Head of caudate nucleus (tissue), 42 donors: ENCODE results near the gene FOXI1.
A peak's percentile ranks its signal among the peaks of the same experiment; 100 is the strongest.
"Not testable (repeated sequence)": the region's sequence is repeated elsewhere in the genome, so short reads cannot be mapped to it uniquely, and the experiment has no call there.

ENCODE experiments used
- DNase-seq, 42 donors: peaks; one replicate each; pipeline versions ENCODE4 v3.0.0 to v3.0.0-alpha.2; 2020 to 2021; ENCODE audit warnings: mixed read lengths in 7 of 42
- intact Hi-C: fragments of 100-400 bp; cut with DNase I; formaldehyde crosslinking; loops from one replicate; pipeline ENCODE4 v1.15.0; 2022

FOXI1 gene

DNA sequence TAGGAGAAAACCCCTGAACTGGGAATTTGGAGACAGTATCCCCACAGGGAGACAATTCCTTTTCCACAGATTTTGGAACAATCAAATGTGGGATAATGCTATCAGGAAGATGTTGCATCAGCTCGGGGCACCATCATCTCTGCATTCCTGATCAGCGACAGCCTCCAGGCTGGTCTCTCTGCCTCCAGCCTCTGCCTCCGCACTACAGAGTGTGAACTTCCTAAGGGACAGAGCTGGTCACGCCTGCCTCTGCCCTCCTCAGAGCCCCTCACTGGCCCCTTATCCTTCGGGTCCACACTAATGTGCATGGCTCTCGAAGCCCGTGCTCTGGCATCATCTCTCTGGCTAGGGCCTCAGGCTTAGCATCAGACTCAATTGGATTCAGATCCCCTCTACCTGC, 8.6 kb downstream of the FOXI1 start:
- intact Hi-C loops = no loop called here
- peak in 2 of 42 donors; percentile 17 to 21 for DNase-seq

- intact Hi-C loops = no loop called here
- peak in 3 of 42 donors; percentile 2 to 5 (median 3) for DNase-seq
Observed at GRCh38 chr5:170115925-170116324, 10.2 kb downstream of the FOXI1 start.

DNA sequence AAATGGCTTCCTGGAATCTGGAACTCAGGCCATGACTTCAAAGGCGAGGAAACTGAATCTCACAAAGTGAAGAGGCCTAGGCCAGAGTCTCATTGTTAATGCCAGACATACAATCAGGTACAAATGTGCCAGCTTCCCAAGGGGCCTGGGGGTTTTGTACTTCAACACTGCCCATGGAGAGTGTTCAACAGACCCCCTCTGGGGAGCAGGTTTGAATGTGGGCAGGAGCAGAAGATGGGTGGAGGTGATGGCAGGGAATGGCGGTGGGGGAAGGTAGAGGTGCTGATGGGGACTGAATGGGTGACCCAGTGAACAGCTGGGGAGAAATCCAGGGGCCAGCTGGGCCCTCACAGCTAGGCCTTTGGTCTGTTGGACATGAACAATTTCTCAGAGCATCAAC, 12.0 kb downstream of the FOXI1 start:
- intact Hi-C loops = no loop called here
- DNase-seq = peak in 2 of 42 donors; percentile 13 to 24

DNA sequence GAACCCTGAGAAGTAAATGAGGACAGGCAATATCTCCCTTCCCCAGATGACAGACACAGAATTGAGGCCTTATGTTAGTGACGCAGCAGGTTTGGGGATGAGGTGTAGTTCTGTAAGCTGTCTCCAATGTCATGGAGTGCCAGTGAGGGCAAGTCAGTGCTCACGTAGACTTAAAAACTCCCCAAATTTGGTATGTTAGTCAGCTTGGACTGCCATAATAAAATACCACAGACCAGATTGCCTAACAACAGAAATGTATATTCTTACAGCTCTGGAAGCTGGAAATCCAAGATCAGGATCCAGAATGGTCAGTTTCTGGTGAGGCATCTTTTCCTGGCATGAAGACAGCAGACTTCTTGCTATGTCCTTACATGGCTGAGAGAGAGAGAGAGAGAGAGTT, 14.9 kb downstream of the FOXI1 start:
- DNase-seq = peak in 1 of 42 donors; percentile 9
- intact Hi-C loops = no loop called here

GRCh38 chr5:170121321-170121720, 15.6 kb downstream of the FOXI1 start:
- intact Hi-C loops = no loop called here
- peak in 1 of 42 donors; percentile 17 for DNase-seq

- intact Hi-C loops = no loop called here
- no peak for DNase-seq
Observed at GRCh38 chr5:170126061-170126460, 20.4 kb downstream of the FOXI1 start.

DNA sequence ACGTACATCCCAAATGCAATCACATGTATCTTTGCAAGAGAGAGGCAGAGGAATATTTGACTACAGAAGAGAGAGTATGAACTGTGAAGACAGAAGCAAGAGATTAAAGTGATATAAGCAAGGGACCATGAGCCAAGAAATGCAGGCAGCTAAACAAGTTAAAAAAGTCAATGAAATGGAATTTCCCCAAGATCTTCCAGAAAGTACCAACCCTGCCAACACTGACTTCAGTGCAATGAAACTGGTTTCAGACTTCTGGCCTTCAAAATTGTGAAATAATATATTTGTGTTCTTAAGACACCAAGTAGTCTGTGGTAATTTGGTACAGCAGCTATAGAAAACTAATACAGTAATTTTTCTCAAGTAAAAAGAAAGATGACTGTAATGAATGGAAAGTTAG, 20.9 kb downstream of the FOXI1 start:
- intact Hi-C loops = no loop called here
- DNase-seq = no peak

- intact Hi-C loops = no loop called here
- DNase-seq = peak in 2 of 42 donors; percentile 13 to 32
Observed at GRCh38 chr5:170131235-170131634, 25.5 kb downstream of the FOXI1 start.

DNA sequence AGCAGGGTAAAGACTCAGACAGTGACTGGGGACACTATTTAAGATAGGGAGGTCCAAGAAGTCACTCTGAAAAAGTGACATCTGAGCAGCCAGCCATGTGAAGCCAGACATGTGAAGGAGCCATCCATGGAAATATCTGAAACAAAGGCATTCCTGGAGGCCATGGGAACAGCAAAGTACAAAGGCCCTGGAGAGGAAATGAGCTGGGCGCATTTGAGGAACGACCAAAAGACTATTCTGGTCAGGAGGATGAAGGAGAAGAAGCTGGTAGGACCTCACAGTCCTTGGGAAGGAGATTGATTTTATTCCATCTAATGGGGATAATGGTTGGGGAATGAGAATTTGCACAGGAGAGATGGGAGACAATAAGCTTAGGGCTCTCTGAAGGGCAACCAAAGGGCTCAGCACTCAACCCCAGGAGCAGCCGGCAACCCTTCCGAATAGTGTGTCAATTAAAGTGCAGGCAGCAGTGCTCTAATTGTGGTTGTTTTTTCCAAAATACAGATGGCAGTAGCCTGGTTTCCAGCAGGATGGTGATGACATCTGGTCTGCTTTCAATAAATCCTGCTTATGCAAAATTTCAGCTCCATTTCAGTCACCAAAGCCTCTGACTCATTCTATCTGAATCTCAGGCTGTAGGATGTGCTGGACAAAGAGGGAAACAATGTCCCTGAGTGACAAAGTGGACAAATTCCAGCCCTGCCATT, 26.7 kb downstream of the FOXI1 start:
- intact Hi-C loops = no loop called here
- peak in 2 of 42 donors; percentile 14 to 29 for DNase-seq

DNA sequence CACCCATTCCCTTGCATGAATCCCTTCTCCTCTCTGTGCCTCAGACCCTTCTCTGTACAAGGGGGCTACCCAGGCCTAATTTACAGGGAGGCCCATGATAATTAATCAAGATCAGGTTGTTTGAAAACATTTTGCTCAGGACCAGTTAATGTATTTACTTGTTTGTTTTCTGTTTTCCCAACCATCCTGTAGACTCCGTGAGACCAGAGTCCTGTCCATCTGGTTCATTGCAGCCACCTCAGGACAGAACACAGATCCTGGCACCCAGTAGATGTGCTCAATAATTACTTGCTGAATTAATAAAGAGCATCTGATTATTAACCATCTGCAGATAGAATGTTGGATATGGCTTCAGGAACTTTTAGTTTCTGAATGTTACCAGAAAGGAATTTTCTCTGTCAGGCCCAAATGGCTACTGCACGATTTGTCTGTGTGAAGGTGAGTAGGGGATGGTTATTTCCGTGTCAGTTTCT, 27.3 kb downstream of the FOXI1 start:
- intact Hi-C loops = no loop called here
- DNase-seq = peak in 2 of 42 donors; percentile 9 to 15

DNA sequence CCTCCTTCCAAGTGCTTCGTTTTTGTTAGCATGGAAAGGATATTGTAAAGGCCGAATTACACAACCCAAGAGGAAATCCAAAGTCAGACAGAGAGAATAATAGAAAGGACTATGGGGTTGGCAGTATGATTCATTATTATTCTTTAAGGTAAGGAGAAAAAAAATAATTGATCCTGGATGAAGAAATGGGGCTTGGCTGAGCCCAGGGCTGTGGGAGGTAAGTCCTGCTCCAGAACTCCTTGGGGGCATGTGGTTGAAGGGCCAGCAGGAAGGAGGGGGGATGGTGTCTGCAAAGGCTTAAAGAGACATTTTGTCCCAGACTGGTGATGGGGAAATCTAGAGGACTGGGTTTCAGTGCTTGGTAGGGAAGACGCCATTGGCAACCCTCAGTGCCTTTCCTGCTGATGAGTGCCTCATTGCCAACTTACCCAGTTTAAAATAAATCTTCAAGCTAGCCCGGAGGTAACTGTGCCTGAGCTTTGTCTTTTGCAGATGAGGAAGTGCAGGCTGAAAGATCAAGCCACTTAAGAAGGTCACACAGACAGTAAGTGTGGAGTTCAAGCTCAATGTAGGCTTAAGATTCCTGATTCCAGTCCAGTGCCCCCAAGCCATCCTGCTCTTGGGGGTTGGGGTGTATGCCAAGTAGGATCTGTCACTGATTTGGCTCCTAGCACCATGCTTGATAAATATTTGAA, 30.2 kb downstream of the FOXI1 start:
- DNase-seq = peak in 2 of 42 donors; percentile 14 to 27
- intact Hi-C loops = no loop called here

DNA sequence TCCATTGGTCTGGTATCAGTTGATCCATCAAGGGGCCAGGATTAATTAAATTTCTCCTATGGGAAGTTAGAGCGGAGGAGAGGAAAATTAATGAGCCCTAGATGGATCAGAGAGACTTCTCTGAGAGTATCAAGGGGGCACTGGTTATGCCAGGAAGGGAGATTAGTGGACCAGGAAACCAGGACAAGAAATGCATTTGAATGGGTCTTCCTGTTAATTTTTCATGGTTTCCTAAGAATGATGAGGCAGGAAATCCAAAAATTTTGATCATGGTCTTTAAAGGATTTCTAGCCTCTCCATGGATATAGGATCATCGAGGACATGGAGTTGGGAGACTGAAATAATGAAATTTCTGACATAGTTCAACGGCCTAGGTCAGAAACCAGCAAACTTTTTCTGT, 30.8 kb downstream of the FOXI1 start:
- intact Hi-C loops = no loop called here
- peak in 1 of 42 donors; percentile 7 for DNase-seq

DNA sequence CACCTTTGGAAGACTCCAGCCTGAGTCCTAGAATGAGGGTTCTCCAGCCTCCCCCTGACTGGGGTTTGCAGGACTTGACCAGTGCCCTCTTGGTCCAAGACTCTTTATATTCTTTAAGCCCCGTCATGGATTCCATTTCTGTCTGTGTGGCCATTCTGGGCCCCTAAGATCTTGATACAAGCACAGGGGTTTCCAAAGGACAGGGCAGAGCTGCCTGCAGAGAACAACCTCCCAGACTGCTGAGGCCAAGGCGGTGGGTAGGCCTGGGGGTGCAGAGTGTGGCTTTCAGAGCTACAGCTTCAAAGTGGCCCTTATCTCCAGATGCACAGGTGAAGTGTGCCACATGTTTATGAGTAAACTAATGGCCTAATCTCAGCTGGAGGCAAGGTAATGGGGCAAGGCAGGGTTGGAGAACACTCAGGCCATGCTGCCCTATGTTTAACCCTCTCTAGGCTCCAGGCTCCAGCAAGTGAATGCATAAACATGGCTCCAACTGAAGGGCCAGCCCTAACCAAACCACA, 32.1 kb downstream of the FOXI1 start:
- intact Hi-C loops = no loop called here
- peak in 2 of 42 donors; percentile 10 to 32 for DNase-seq

GRCh38 chr5:170138273-170138672, 32.6 kb downstream of the FOXI1 start:
- intact Hi-C loops = no loop called here
- DNase-seq = peak in 2 of 42 donors; percentile 3 to 14

GRCh38 chr5:170139786-170140335, 34.2 kb downstream of the FOXI1 start:
- intact Hi-C loops = no loop called here
- peak in 2 of 42 donors; percentile 21 to 31 for DNase-seq

DNA sequence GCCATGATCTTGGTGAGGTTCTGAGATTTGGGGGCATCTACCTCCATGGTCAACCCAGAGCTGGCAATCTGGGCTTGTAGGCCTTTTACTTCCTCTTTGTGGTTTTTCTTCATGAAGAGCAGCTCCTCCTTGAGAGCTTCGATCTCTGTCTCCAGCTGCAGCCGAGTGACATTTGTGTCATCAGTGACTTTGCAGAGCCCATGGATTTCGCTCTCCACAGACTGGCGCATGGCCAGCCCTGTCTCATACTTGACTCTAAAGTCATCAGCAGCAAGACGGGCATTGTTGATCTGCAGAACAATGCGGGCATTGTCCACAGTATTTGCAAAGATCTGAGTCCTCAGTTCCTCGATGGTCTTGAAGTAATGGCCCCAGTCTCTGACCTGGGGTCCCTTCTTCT, 35.5 kb downstream of the FOXI1 start:
- intact Hi-C loops = not testable (repeated sequence)
- DNase-seq = peak in 33 of 42 donors; percentile 7 to 81 (median 54)

GRCh38 chr5:170141636-170142035, 35.9 kb downstream of the FOXI1 start:
- intact Hi-C loops = no loop called here
- DNase-seq = peak in 1 of 42 donors; percentile 28

- DNase-seq = peak in 2 of 42 donors; percentile 4 to 13
- intact Hi-C loops = no loop called here
Observed at GRCh38 chr5:170142196-170142595, 36.5 kb downstream of the FOXI1 start.

DNA sequence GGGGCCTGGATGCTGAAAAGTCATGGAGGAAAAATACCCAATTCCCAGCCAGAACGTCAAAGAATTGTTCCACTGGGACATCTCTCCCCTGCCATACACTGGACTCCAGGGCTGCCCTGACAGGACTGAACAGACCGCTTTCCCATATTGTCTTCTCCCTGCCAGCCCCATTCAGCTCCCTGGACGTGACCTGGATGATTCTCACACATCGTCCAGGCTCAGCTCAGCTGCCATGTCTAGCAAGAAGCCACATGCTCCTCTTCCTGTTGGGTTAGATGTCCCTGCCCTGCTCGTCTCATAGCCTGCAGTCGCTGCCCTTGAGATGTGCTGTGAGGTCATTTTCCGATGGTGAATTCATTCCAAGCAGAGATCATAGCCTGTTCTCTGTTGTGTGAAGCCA, 37.4 kb downstream of the FOXI1 start:
- intact Hi-C loops = no loop called here
- DNase-seq = peak in 1 of 42 donors; percentile 30

DNA sequence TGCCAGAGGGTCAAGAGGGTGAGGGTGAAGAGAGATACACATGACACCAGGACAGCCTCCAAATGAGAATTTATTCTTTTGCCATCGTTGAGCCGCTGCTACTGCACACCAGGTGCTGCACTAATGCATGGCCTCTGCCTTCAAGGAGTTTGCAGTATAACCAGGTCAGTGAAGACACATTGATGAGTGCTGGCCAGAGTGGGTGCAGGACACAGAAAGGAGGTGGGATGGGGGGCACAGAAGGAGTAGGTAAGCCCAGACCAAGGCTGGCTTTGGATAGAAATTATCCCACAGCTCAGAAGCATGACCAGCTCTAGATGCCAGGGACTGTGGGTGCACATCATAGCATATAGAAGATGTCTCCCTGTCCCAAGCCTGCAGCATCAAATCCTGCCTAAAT, 38.0 kb downstream of the FOXI1 start:
- peak in 2 of 42 donors; percentile 26 to 38 for DNase-seq
- intact Hi-C loops = no loop called here
